ENCODE results near the gene IFIT2. TPM values are rescaled to one million over a fixed set of nuclear protein-coding genes. Genes with fewer than 3 reads are reported as not detected.

IFIT2 gene
- total RNA-seq, 2 experiments from 2014 or later = 36.9 to 38.9 TPM

- Mint-ChIP-seq H3K27ac (no peak overlapping the region), H3K9me3 (no peaks in the 10 kb centered on the region), H3K4me1 (ENCODE audit: low read depth) (peaks cover 11% of the 10 kb centered on the region), H3K4me3 (no peak overlapping the region), H3K36me3 (ENCODE audit: low read depth) (no peaks in the 10 kb centered on the region), H3K27me3 (no peaks in the 10 kb centered on the region)
- POLR2A ChIA-PET = interaction anchor here (0.8 to 0.9 kb wide), 2 partner anchors 13 to 21 kb away, joined by 3 to 4 read pairs; no protein-coding TSS in a partner anchor
- Histone ChIP-seq H3K27me3 (ENCODE audit: control insufficient read depth in 1 of 2, insufficient read depth in 2 of 2, low read length in 2 of 2) (no peaks in the 10 kb centered on the region), H3K4me3 (ENCODE audit: low read length) (no peak overlapping the region), H3K36me3 (ENCODE audit: insufficient read depth, low read length) (no peaks in the 10 kb centered on the region), H3K27ac (ENCODE audit: low read depth in 1 of 2, low read length in 2 of 2) (no peak overlapping the region), H3K9me3 (ENCODE audit: control insufficient read depth in 1 of 2, insufficient read depth in 1 of 2, low read length in 2 of 2) (no peaks in the 10 kb centered on the region), H3K4me1 (ENCODE audit: insufficient read depth, low read length) (no peaks in the 10 kb centered on the region)
- CTCF ChIA-PET = interaction anchor here (1.2 kb wide), 1 partner anchor 67 kb away, joined by 4 read pairs; no protein-coding TSS in a partner anchor
- no peak for ATAC-seq (ENCODE audit: poor library complexity)
- TF ChIP-seq CTCF (IDR thresholded peaks at IDR 0.05) = no peak
- no peak for DNase-seq
- intact Hi-C loops (cut with DNase I, micrococcal nuclease) = no loop called here
Measured at GRCh38 chr10:89351780-89352597, 50.1 kb downstream of the IFIT2 start.

- no peak for TF ChIP-seq CTCF (IDR thresholded peaks at IDR 0.05)
- intact Hi-C loops (cut with DNase I, micrococcal nuclease) = no loop called here
Measured at GRCh38 chr10:89352802-89353201, 51.0 kb downstream of the IFIT2 start.

GRCh38 chr10:89355394-89355931 is 53.6 kb downstream of the IFIT2 start:
- TF ChIP-seq CTCF (IDR thresholded peaks at IDR 0.05) = no peak
- Histone ChIP-seq H3K27ac (ENCODE audit: low read depth in 1 of 2, low read length in 2 of 2) (no peak overlapping the region), H3K4me3 (ENCODE audit: low read length) (no peak overlapping the region), H3K27me3 (ENCODE audit: control insufficient read depth in 1 of 2, insufficient read depth in 2 of 2, low read length in 2 of 2) (no peaks in the 10 kb centered on the region), H3K9me3 (ENCODE audit: control insufficient read depth in 1 of 2, insufficient read depth in 1 of 2, low read length in 2 of 2) (no peaks in the 10 kb centered on the region), H3K36me3 (ENCODE audit: insufficient read depth, low read length) (no peaks in the 10 kb centered on the region), H3K4me1 (ENCODE audit: insufficient read depth, low read length) (no peaks in the 10 kb centered on the region)
- no peak overlapping the region for H3K4me3 Mint-ChIP-seq
- ATAC-seq (ENCODE audit: poor library complexity) (no peak), DNase-seq (no peak)
- ChIA-PET CTCF (interaction anchor here (1.9 kb wide), 1 partner anchor 13 kb away, joined by 5 read pairs; no protein-coding TSS in a partner anchor), POLR2A (interaction anchor here (1.2 to 1.3 kb wide), 2 partner anchors 28 to 54 kb away, joined by 3 to 4 read pairs; partner anchors contain the start of genes IFIT2 and IFIT3)
- no peaks in the 10 kb centered on the region for H3K9me3 Mint-ChIP-seq
- H3K27ac Mint-ChIP-seq = no peak overlapping the region
- no peaks in the 10 kb centered on the region for H3K27me3 Mint-ChIP-seq
- intact Hi-C loops (cut with DNase I, micrococcal nuclease) = no loop called here
- H3K4me1 Mint-ChIP-seq (ENCODE audit: low read depth) = peaks cover 10% of the 10 kb centered on the region
- H3K36me3 Mint-ChIP-seq (ENCODE audit: low read depth) = no peaks in the 10 kb centered on the region

More at GRCh38 chr10:89352802-89353201, 51.0 kb downstream of the IFIT2 start:
- H3K4me3 ChIP-seq (ENCODE audit: low read length) = no peak overlapping the region
- no peak for DNase-seq
- Mint-ChIP-seq H3K4me3 (no peak overlapping the region), H3K4me1 (ENCODE audit: low read depth) (peaks cover 11% of the 10 kb centered on the region), H3K27ac (no peak overlapping the region), H3K9me3 (no peaks in the 10 kb centered on the region), H3K36me3 (ENCODE audit: low read depth) (no peaks in the 10 kb centered on the region), H3K27me3 (no peaks in the 10 kb centered on the region)
- no peak overlapping the region for H3K27ac ChIP-seq (ENCODE audit: low read depth in 1 of 2, low read length in 2 of 2)
- no peaks in the 10 kb centered on the region for H3K27me3 ChIP-seq (ENCODE audit: control insufficient read depth in 1 of 2, insufficient read depth in 2 of 2, low read length in 2 of 2)
- no peaks in the 10 kb centered on the region for H3K36me3 ChIP-seq (ENCODE audit: insufficient read depth, low read length)
- ChIA-PET CTCF (interaction anchor here (0.7 to 1.2 kb wide), 2 partner anchors 66 to 517 kb away, joined by 4 read pairs; no protein-coding TSS in a partner anchor), POLR2A (interaction anchor here (0.9 kb wide), 1 partner anchor 14 kb away, joined by 4 read pairs; no protein-coding TSS in a partner anchor)
- H3K9me3 ChIP-seq (ENCODE audit: control insufficient read depth in 1 of 2, insufficient read depth in 1 of 2, low read length in 2 of 2) = no peaks in the 10 kb centered on the region
- no peak for ATAC-seq (ENCODE audit: poor library complexity)
- no peaks in the 10 kb centered on the region for H3K4me1 ChIP-seq (ENCODE audit: insufficient read depth, low read length)

Data from CD4-positive, alpha-beta T cell (primary cell).